GM18498 (cell line): ENCODE data around the gene FCAMR.
A peak's percentile ranks its signal among the peaks of the same experiment; 100 is the strongest.
"Not testable (repeated sequence)": the region's sequence is repeated elsewhere in the genome, so short reads cannot be mapped to it uniquely, and the experiment has no call there.

ENCODE experiments used
- ATAC-seq: cut with Tn5 transposase; IDR thresholded peaks from one replicate; pipeline ENCODE4 v1.9.1; 2021; ENCODE audit warnings: mild to moderate bottlenecking, moderate library complexity; ENCODE audit not compliant: unreplicated experiment

Gene FCAMR

GRCh38 chr1:206937425-206937824, 32.8 kb downstream of the FCAMR start:
- no peak for ATAC-seq

GRCh38 chr1:206935491-206936067, 34.7 kb downstream of the FCAMR start:
- ATAC-seq: no peak

- no peak for ATAC-seq
Measured at GRCh38 chr1:206933333-206933945, 36.8 kb downstream of the FCAMR start.

- no peak for ATAC-seq
Measured at GRCh38 chr1:206932177-206932576, 38.1 kb downstream of the FCAMR start.

- ATAC-seq: no peak
Measured at GRCh38 chr1:206931709-206932108, 38.6 kb downstream of the FCAMR start.

GRCh38 chr1:206930210-206930798, 40.0 kb downstream of the FCAMR start:
- ATAC-seq: peak; percentile 75

GRCh38 chr1:206929524-206929923, 40.7 kb downstream of the FCAMR start:
- ATAC-seq: no peak

- ATAC-seq: no peak
Measured at GRCh38 chr1:206926286-206926685, 44.0 kb downstream of the FCAMR start.

GRCh38 chr1:206925106-206925736, 45.0 kb downstream of the FCAMR start:
- ATAC-seq: peak; percentile 55

GRCh38 chr1:206924592-206925105, 45.6 kb downstream of the FCAMR start:
- ATAC-seq: peak; percentile 28

- ATAC-seq: not testable (repeated sequence)
Measured at GRCh38 chr1:206923961-206924557, 46.2 kb downstream of the FCAMR start.

GRCh38 chr1:206923009-206923960, 47.0 kb downstream of the FCAMR start:
- peak; percentile 56 for ATAC-seq

- no peak for ATAC-seq
Measured at GRCh38 chr1:206922524-206922923, 47.7 kb downstream of the FCAMR start.

GRCh38 chr1:206921772-206922265, 48.4 kb downstream of the FCAMR start, which contains the start of gene FCMR:
TSS of gene FCMR (minus strand) at chr1:206921941. CDS start at chr1:206921854, 87 bp downstream.
- ATAC-seq: no peak

- ATAC-seq: no peak
Measured at GRCh38 chr1:206918076-206918475, 52.2 kb downstream of the FCAMR start.

GRCh38 chr1:206916000-206916709, 54.1 kb downstream of the FCAMR start:
- ATAC-seq: no peak

- ATAC-seq: no peak
Measured at GRCh38 chr1:206915030-206915735, 55.1 kb downstream of the FCAMR start.

GRCh38 chr1:206913766-206914537, 56.3 kb downstream of the FCAMR start:
- ATAC-seq: no peak
